ENCODE results near the gene ZNF561. TPM values are rescaled to one million over a fixed set of nuclear protein-coding genes. Genes with fewer than 3 reads are reported as not detected.

Gene ZNF561
- total and polyA plus RNA-seq, 2 donors (not counting 1 experiment from before 2014, with no cell fraction given) = 15.7 to 44.5 TPM

Other genes with a start within 250 kb of the ZNF561 start
- gene ZNF266, start 185.7 kb downstream of the ZNF561 start, total RNA-seq = 76.0 and 81.4 TPM in 2 replicates
- gene ZNF266, start 185.7 kb downstream of the ZNF561 start, polyA plus RNA-seq = 56.8 and 65.2 TPM in 2 replicates
- not detected in 2 replicates for gene ZNF560, start 122.6 kb downstream of the ZNF561 start, total RNA-seq
- not detected in 2 replicates for gene ZNF560, start 122.6 kb downstream of the ZNF561 start, polyA plus RNA-seq
- 22.1 and 22.3 TPM in 2 replicates for gene ZNF426, start 82.6 kb downstream of the ZNF561 start, total RNA-seq
- 2.7 and 5.6 TPM in 2 replicates for gene ZNF426, start 82.6 kb downstream of the ZNF561 start, polyA plus RNA-seq
- gene ZNF121, start 36.7 kb downstream of the ZNF561 start, total RNA-seq = 48.0 and 53.5 TPM in 2 replicates
- gene ZNF121, start 36.7 kb downstream of the ZNF561 start, polyA plus RNA-seq = 7.1 and 14.4 TPM in 2 replicates
- 27.9 and 31.8 TPM in 2 replicates for gene ZNF562, start 53.9 kb upstream of the ZNF561 start, total RNA-seq
- 3.7 and 4.1 TPM in 2 replicates for gene ZNF562, start 53.9 kb upstream of the ZNF561 start, polyA plus RNA-seq
- gene ZNF846, start 147.5 kb upstream of the ZNF561 start, total RNA-seq = 18.2 and 24.5 TPM in 2 replicates
- gene ZNF846, start 147.5 kb upstream of the ZNF561 start, polyA plus RNA-seq = 7.2 and 8.8 TPM in 2 replicates
- gene FBXL12, start 197.8 kb upstream of the ZNF561 start, total RNA-seq = 41.5 and 41.6 TPM in 2 replicates
- gene FBXL12, start 197.8 kb upstream of the ZNF561 start, polyA plus RNA-seq = 79.4 and 96.5 TPM in 2 replicates
- 154 and 183 TPM in 2 replicates for gene UBL5, start 206.7 kb upstream of the ZNF561 start, total RNA-seq
- 315 and 443 TPM in 2 replicates for gene UBL5, start 206.7 kb upstream of the ZNF561 start, polyA plus RNA-seq
- gene PIN1, start 214.1 kb upstream of the ZNF561 start, total RNA-seq = 58.5 and 58.9 TPM in 2 replicates
- gene PIN1, start 214.1 kb upstream of the ZNF561 start, polyA plus RNA-seq = 79.1 and 99.0 TPM in 2 replicates